Measurements from ENCODE around the gene NOL4L. TPM values are rescaled to one million over a fixed set of nuclear protein-coding genes. Genes with fewer than 3 reads are reported as not detected.

The NOL4L gene
- total RNA-seq, 1 donor from 2014 or later, result 11.9 TPM

GRCh38 chr20:32575805-32576204 is 9.3 kb downstream of the NOL4L start:
- TF ChIP-seq EZH2phosphoT487 (IDR thresholded peaks at IDR 0.05) (no peak), EZH2 (IDR thresholded peaks at IDR 0.05) (no peak)
- TF ChIP-seq, protein P1, sequence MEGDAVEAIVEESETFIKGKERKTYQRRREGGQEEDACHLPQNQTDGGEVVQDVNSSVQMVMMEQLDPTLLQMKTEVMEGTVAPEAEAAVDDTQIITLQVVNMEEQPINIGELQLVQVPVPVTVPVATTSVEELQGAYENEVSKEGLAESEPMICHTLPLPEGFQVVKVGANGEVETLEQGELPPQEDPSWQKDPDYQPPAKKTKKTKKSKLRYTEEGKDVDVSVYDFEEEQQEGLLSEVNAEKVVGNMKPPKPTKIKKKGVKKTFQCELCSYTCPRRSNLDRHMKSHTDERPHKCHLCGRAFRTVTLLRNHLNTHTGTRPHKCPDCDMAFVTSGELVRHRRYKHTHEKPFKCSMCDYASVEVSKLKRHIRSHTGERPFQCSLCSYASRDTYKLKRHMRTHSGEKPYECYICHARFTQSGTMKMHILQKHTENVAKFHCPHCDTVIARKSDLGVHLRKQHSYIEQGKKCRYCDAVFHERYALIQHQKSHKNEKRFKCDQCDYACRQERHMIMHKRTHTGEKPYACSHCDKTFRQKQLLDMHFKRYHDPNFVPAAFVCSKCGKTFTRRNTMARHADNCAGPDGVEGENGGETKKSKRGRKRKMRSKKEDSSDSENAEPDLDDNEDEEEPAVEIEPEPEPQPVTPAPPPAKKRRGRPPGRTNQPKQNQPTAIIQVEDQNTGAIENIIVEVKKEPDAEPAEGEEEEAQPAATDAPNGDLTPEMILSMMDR (IDR thresholded peaks at IDR 0.05), result no peak
- no peak overlapping the region for H3K4me3 ChIP-seq

DNA sequence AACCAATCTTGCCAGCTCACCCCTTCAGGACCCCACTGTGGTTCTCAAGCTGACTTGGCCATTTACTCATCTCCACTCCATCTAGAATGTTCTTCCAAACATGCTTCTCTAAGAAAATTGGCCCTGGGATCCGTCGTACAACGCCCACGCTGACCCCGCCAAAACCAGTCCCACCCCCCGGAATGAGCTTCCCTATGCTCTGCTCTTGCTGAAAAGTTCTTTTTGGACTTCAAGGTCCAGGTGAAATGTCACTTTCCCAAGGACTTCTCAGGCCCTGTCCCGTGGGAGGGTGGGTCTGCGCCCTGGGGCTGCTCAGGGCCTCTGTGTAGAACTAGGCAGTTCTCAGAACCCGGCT is 9.9 kb downstream of the NOL4L start:
- Histone ChIP-seq H3K27me3 (no peaks in the 10 kb centered on the region), H3K27ac (no peak overlapping the region), H3K9ac (no peak overlapping the region), H3K4me2 (no peak overlapping the region), H3F3A (ENCODE audit: low read depth) (peaks cover 7% of the 10 kb centered on the region), H3K79me2 (ENCODE audit: low read depth) (no peaks in the 10 kb centered on the region), H3K9me3 (ENCODE audit: low read depth) (no peaks in the 10 kb centered on the region), H3K36me3 (no peaks in the 10 kb centered on the region), H3K4me3 (no peak overlapping the region), H2AFZ (replicated peaks) (no peak overlapping the region), H3K4me1 (peaks cover 7% of the 10 kb centered on the region), H4K20me1 (ENCODE audit: low read depth) (no peaks in the 10 kb centered on the region)
- peaks cover 38% of the 10 kb centered on the region for H3K4me1 Mint-ChIP-seq
- DNase-seq (ENCODE audit: low spot score), result no peak
- peaks cover 17% of the 10 kb centered on the region for H3K27me3 Mint-ChIP-seq (ENCODE audit: insufficient read depth, low read depth)
- no peaks in the 10 kb centered on the region for H3K9me3 Mint-ChIP-seq
- no peak overlapping the region for H3K4me3 Mint-ChIP-seq
- TF ChIP-seq, protein P1 (IDR thresholded peaks at IDR 0.05), result no peak
- TF ChIP-seq EZH2 (IDR thresholded peaks at IDR 0.05) (no peak), EZH2phosphoT487 (IDR thresholded peaks at IDR 0.05) (no peak)
- no peaks in the 10 kb centered on the region for H3K36me3 Mint-ChIP-seq
- no peak overlapping the region for H3K27ac Mint-ChIP-seq

More at GRCh38 chr20:32575805-32576204, 9.3 kb downstream of the NOL4L start:
- peaks cover 38% of the 10 kb centered on the region for H3K4me1 Mint-ChIP-seq
- no peaks in the 10 kb centered on the region for H3K9me3 ChIP-seq (ENCODE audit: low read depth)
- no peak overlapping the region for H3K4me2 ChIP-seq
- H3K9ac ChIP-seq, result no peak overlapping the region
- no peak overlapping the region for H3K27ac Mint-ChIP-seq
- peaks cover 19% of the 10 kb centered on the region for H3K27me3 Mint-ChIP-seq (ENCODE audit: insufficient read depth, low read depth)
- no peak overlapping the region for H3K27ac ChIP-seq
- H2AFZ ChIP-seq (replicated peaks), result no peak overlapping the region
- H3K36me3 ChIP-seq, result no peaks in the 10 kb centered on the region
- H3K9me3 Mint-ChIP-seq, result no peaks in the 10 kb centered on the region
- DNase-seq (ENCODE audit: low spot score), result no peak
- H3K79me2 ChIP-seq (ENCODE audit: low read depth), result no peaks in the 10 kb centered on the region
- H4K20me1 ChIP-seq (ENCODE audit: low read depth), result no peaks in the 10 kb centered on the region
- H3K4me3 Mint-ChIP-seq, result no peak overlapping the region
- no peaks in the 10 kb centered on the region for H3K27me3 ChIP-seq
- H3K36me3 Mint-ChIP-seq, result no peaks in the 10 kb centered on the region
- peaks cover 6% of the 10 kb centered on the region for H3K4me1 ChIP-seq
- peaks cover 13% of the 10 kb centered on the region for H3F3A ChIP-seq (ENCODE audit: low read depth)

- Histone ChIP-seq H3K9me3 (ENCODE audit: low read depth) (no peaks in the 10 kb centered on the region), H3K36me3 (no peaks in the 10 kb centered on the region), H3K4me3 (no peak overlapping the region), H3K27ac (no peak overlapping the region), H3K4me2 (no peak overlapping the region), H3K4me1 (peaks cover 12% of the 10 kb centered on the region), H3K9ac (no peak overlapping the region), H3F3A (ENCODE audit: low read depth) (peaks cover 4% of the 10 kb centered on the region), H3K27me3 (no peaks in the 10 kb centered on the region), H3K79me2 (ENCODE audit: low read depth) (no peaks in the 10 kb centered on the region), H4K20me1 (ENCODE audit: low read depth) (peaks cover 2% of the 10 kb centered on the region), H2AFZ (replicated peaks) (no peak overlapping the region)
- no peak overlapping the region for H3K4me3 Mint-ChIP-seq
- H3K36me3 Mint-ChIP-seq, result no peaks in the 10 kb centered on the region
- peaks cover 41% of the 10 kb centered on the region for H3K4me1 Mint-ChIP-seq
- TF ChIP-seq, protein P1 (IDR thresholded peaks at IDR 0.05), result no peak
- TF ChIP-seq EZH2phosphoT487 (IDR thresholded peaks at IDR 0.05) (no peak), EZH2 (IDR thresholded peaks at IDR 0.05) (no peak)
- H3K27ac Mint-ChIP-seq, result no peak overlapping the region
- no peak for DNase-seq (ENCODE audit: low spot score)
- H3K27me3 Mint-ChIP-seq (ENCODE audit: insufficient read depth, low read depth), result peaks cover 17% of the 10 kb centered on the region
- H3K9me3 Mint-ChIP-seq, result no peaks in the 10 kb centered on the region
Measured at GRCh38 chr20:32574296-32575226, 10.6 kb downstream of the NOL4L start.

All from neural progenitor cell (in vitro differentiated cells).